HepG2 (cell line): ENCODE results near the gene ME2. TPM values are rescaled to one million over a fixed set of nuclear protein-coding genes. Genes with fewer than 3 reads are reported as not detected.

ENCODE experiments used
- CHD2 ChIP-seq: IDR thresholded peaks from 2 replicates; pipeline ENCODE4 v1.6.1; 2011; ENCODE audit warnings: low read depth, low read length, improper control_type of control experiment
- FOSL1 ChIP-seq: sonication (generic); formaldehyde crosslinking; IDR thresholded peaks from 2 replicates; pipeline ENCODE4 v1.9.0; 2021; ENCODE audit warnings: missing genetic modification reagents, borderline replicate concordance
- KDM4B ChIP-seq: sonication (generic); formaldehyde crosslinking; IDR thresholded peaks from 2 replicates; pipeline ENCODE4 v1.4.0; 2020; ENCODE audit warnings: missing genetic modification reagents
- MBD4 ChIP-seq: IDR thresholded peaks from 2 replicates; pipeline ENCODE4 v1.6.1; 2012; ENCODE audit warnings: low read length, inconsistent platforms, borderline replicate concordance
- MEIS2 ChIP-seq: sonication (generic); formaldehyde crosslinking; IDR thresholded peaks from 2 replicates; pipeline ENCODE4 v1.9.0; 2021; ENCODE audit warnings: mild to moderate bottlenecking, missing genetic modification reagents
- MTF1 ChIP-seq: sonication (generic); formaldehyde crosslinking; IDR thresholded peaks from 2 replicates; pipeline ENCODE4 v1.5.0; 2020; ENCODE audit warnings: missing genetic modification reagents
- SIX1 ChIP-seq: sonication (generic); formaldehyde crosslinking; IDR thresholded peaks from 2 replicates; pipeline ENCODE4 v1.4.0; 2020; ENCODE audit warnings: missing genetic modification reagents, borderline replicate concordance
- ZBTB40 ChIP-seq, 2 experiments: fragments of 450-650 bp in 1 of 2; sonication (generic) in 1 of 2; formaldehyde crosslinking in 1 of 2; IDR thresholded peaks; 2 replicates each; pipeline versions ENCODE4 v1.6.1 to v1.8.0; 2016 to 2022; ENCODE audit warnings: antibody characterized with exemption in 1 of 2, mild to moderate bottlenecking in 1 of 2, missing genetic modification reagents in 1 of 2
- ZBTB7B ChIP-seq: sonication (generic); formaldehyde crosslinking; IDR thresholded peaks from 2 replicates; pipeline ENCODE4 v1.4.0; 2020; ENCODE audit warnings: missing genetic modification reagents
- ZNF121 ChIP-seq: sonication (generic); formaldehyde crosslinking; IDR thresholded peaks from 2 replicates; pipeline ENCODE4 v1.5.0; 2020; ENCODE audit warnings: mild to moderate bottlenecking, missing genetic modification reagents
- ZNF18 ChIP-seq: sonication (generic); formaldehyde crosslinking; IDR thresholded peaks from 2 replicates; pipeline ENCODE4 v1.8.0; 2022; ENCODE audit warnings: mild to moderate bottlenecking, missing genetic modification reagents; ENCODE audit not compliant: insufficient replicate concordance
- ZNF609 ChIP-seq: sonication (generic); formaldehyde crosslinking; IDR thresholded peaks from 2 replicates; pipeline ENCODE4 v1.4.0; 2020; ENCODE audit warnings: mild to moderate bottlenecking, missing genetic modification reagents, borderline replicate concordance
- ZNF644 ChIP-seq: IDR thresholded peaks from 2 replicates; pipeline ENCODE4 v1.6.1; 2016; ENCODE audit warnings: low read depth
- polyA plus RNA-seq, 8 experiments: library from polyadenylated mRNA; depleted of rRNA in 3 of 8; stranded (reverse) in 7 of 8; unstranded in 1 of 8; fragments of >200 nt; fragmentation: Illumina TruSeq in 4 of 8; extraction: Trizol in 4 of 8; gene quantifications; 2 replicates each; pipeline versions ENCODE4 v1.2.1 to v1.2.3, GENCODE V29; 2011 to 2016; ENCODE audit warnings: low read depth in 4 of 8, missing spikeins in 1 of 8, mixed read lengths in 1 of 8; ENCODE audit not compliant: insufficient read depth in 1 of 8
- total RNA-seq, 5 experiments: library from RNA; depleted of rRNA; stranded (reverse); fragments of >200 nt; fragmentation: Illumina TruSeq; extraction: Trizol; gene quantifications; 2 replicates each; pipeline ENCODE4 v1.2.3, GENCODE V29; 2016; ENCODE audit warnings: low read depth in 1 of 5

The ME2 gene
- total and polyA plus RNA-seq, 2 of the 13 experiments (the other 11 are each of a cell fraction or from before 2014, with no cell fraction given) = 17.3 to 20.6 TPM

- TF ChIP-seq ZNF18 (CRISPR knock-in tag) = no peak
- TF ChIP-seq ZNF644 (CRISPR knock-in tag) = no peak
- no peak for TF ChIP-seq MEIS2 (CRISPR knock-in tag)
- TF ChIP-seq ZNF609 (CRISPR knock-in tag) = peak; percentile 98
- TF ChIP-seq MBD4 = no peak
- no peak for TF ChIP-seq ZNF121 (CRISPR knock-in tag)
- no peak for TF ChIP-seq ZBTB40 (IDR thresholded peaks at IDR 0.05)
- no peak for TF ChIP-seq ZBTB40 (CRISPR knock-in tag; IDR thresholded peaks at IDR 0.05)
- TF ChIP-seq MTF1 (CRISPR knock-in tag) = no peak
- TF ChIP-seq KDM4B (CRISPR knock-in tag) = no peak
- TF ChIP-seq FOSL1 (CRISPR knock-in tag) = no peak
- 0 out of 2 replicates have a peak, but pooled peaks have one; percentile 30 for TF ChIP-seq SIX1 (CRISPR knock-in tag)
- no peak for TF ChIP-seq CHD2
- TF ChIP-seq ZBTB7B (CRISPR knock-in tag) = peak; percentile 58; the same call in 1 of the 2 replicates
These were observed 23.9 kb downstream of the ME2 start (continued) for GRCh38 chr18:50902797-50903196.
